H9 (cell line): Measurements from ENCODE around the gene TRIAP1. TPM values are rescaled to one million over a fixed set of nuclear protein-coding genes. Genes with fewer than 3 reads are reported as not detected.

Experiments
- DNase-seq: peaks from one replicate; pipeline ENCODE4 v3.0.0-alpha.2; 2017
- H2AFZ ChIP-seq: one replicate; pipeline ENCODE4 v1.6.1; 2013; ENCODE audit warnings: mild to moderate bottlenecking, low read length, control low read depth, moderate library complexity
- H2AK5ac ChIP-seq: 2 replicates; pipeline ENCODE4 v1.6.1; 2013; ENCODE audit warnings: low read length, control low read depth, mixed read lengths; ENCODE audit not compliant: insufficient read length
- H2BK120ac ChIP-seq: one replicate; pipeline ENCODE4 v1.6.1; 2013; ENCODE audit warnings: low read depth, mild to moderate bottlenecking, low read length, control low read depth, inconsistent platforms; ENCODE audit not compliant: poor library complexity, severe bottlenecking
- H2BK12ac ChIP-seq: 2 replicates; pipeline ENCODE4 v1.6.1; 2013; ENCODE audit warnings: low read length, control low read depth, mixed read lengths, low read depth; ENCODE audit not compliant: insufficient read length
- H2BK15ac ChIP-seq: 2 replicates; pipeline ENCODE4 v1.6.1; 2013; ENCODE audit warnings: low read depth, low read length, control low read depth
- H2BK20ac ChIP-seq: one replicate; pipeline ENCODE4 v1.6.1; 2013; ENCODE audit warnings: low read depth, mild to moderate bottlenecking, low read length, control low read depth, inconsistent platforms; ENCODE audit not compliant: poor library complexity, severe bottlenecking
- H2BK5ac ChIP-seq: 2 replicates; pipeline ENCODE4 v1.6.1; 2013; ENCODE audit warnings: low read length, control low read depth, mixed read lengths; ENCODE audit not compliant: insufficient read length
- H3K14ac ChIP-seq: 2 replicates; pipeline ENCODE4 v1.6.1; 2013; ENCODE audit warnings: low read length, control low read depth; ENCODE audit not compliant: insufficient read depth
- H3K18ac ChIP-seq: 2 replicates; pipeline ENCODE4 v1.6.1; 2013; ENCODE audit warnings: low read depth, mild to moderate bottlenecking, mixed read lengths, low read length, control low read depth; ENCODE audit not compliant: insufficient read length
- H3K23ac ChIP-seq: 2 replicates; pipeline ENCODE4 v1.6.1; 2013; ENCODE audit warnings: low read length, control low read depth, mixed read lengths, low read depth; ENCODE audit not compliant: insufficient read length
- H3K23me2 ChIP-seq: 2 replicates; pipeline ENCODE4 v1.6.1; 2013; ENCODE audit warnings: low read depth, mild to moderate bottlenecking, mixed read lengths, low read length, control low read depth; ENCODE audit not compliant: insufficient read length, poor library complexity, severe bottlenecking
- H3K27ac ChIP-seq: 2 replicates; pipeline ENCODE4 v1.5.1; 2013; ENCODE audit warnings: low read length, control low read depth, mixed read lengths, low read depth; ENCODE audit not compliant: insufficient read length
- H3K27me3 ChIP-seq: 2 replicates; pipeline ENCODE4 v1.6.1; 2013; ENCODE audit warnings: low read length, control low read depth, inconsistent platforms; ENCODE audit not compliant: insufficient read depth
- H3K4ac ChIP-seq: 2 replicates; pipeline ENCODE4 v1.6.1; 2013; ENCODE audit warnings: low read depth, mild to moderate bottlenecking, control low read depth, inconsistent platforms, low read length, moderate library complexity
- H3K4me1 ChIP-seq: 2 replicates; pipeline ENCODE4 v1.6.1; 2013; ENCODE audit warnings: low read length, control low read depth, inconsistent platforms; ENCODE audit not compliant: insufficient read depth
- H3K4me2 ChIP-seq: 2 replicates; pipeline ENCODE4 v1.6.1; 2013; ENCODE audit warnings: low read length, control low read depth, mixed read lengths; ENCODE audit not compliant: insufficient read length, insufficient read depth
- H3K56ac ChIP-seq: 2 replicates; pipeline ENCODE4 v1.6.1; 2013; ENCODE audit warnings: low read depth, mild to moderate bottlenecking, mixed read lengths, low read length, control low read depth; ENCODE audit not compliant: insufficient read length
- H3K79me1 ChIP-seq: 2 replicates; pipeline ENCODE4 v1.6.1; 2013; ENCODE audit warnings: low read depth, mild to moderate bottlenecking, moderate library complexity, low read length, control low read depth, inconsistent platforms; ENCODE audit not compliant: insufficient read depth, poor library complexity, severe bottlenecking
- H3K79me2 ChIP-seq: 2 replicates; pipeline ENCODE4 v1.6.1; 2013; ENCODE audit warnings: low read length, control low read depth, inconsistent platforms; ENCODE audit not compliant: insufficient read depth
- H3K9ac ChIP-seq: 2 replicates; pipeline ENCODE4 v1.6.1; 2013; ENCODE audit warnings: low read length, control low read depth, mixed read lengths; ENCODE audit not compliant: insufficient read length; ENCODE audit errors: extremely low read depth
- H3K9me3 ChIP-seq: one replicate; pipeline ENCODE4 v1.6.1; 2013; ENCODE audit warnings: low read depth, low read length, inconsistent platforms; ENCODE audit not compliant: control insufficient read depth
- H3T11ph ChIP-seq: one replicate; pipeline ENCODE4 v1.6.1; 2013; ENCODE audit warnings: mild to moderate bottlenecking, low read length, control low read depth, inconsistent platforms
- H4K20me1 ChIP-seq: one replicate; pipeline ENCODE4 v1.6.1; 2013; ENCODE audit not compliant: control insufficient read depth, insufficient read length, insufficient read depth
- H4K5ac ChIP-seq: 2 replicates; pipeline ENCODE4 v1.6.1; 2013; ENCODE audit warnings: low read depth, mild to moderate bottlenecking, mixed read lengths, low read length, control low read depth; ENCODE audit not compliant: insufficient read length
- H4K8ac ChIP-seq: replicated peaks from 2 replicates; pipeline ENCODE4 v1.6.1; 2013; ENCODE audit warnings: low read length, control low read depth, mixed read lengths, low read depth; ENCODE audit not compliant: insufficient read length
- H4K91ac ChIP-seq: 2 replicates; pipeline ENCODE4 v1.6.1; 2013; ENCODE audit warnings: low read depth, mild to moderate bottlenecking, moderate library complexity, mixed read lengths, low read length, control low read depth; ENCODE audit not compliant: insufficient read length
- H3K27ac Mint-ChIP-seq, 3 experiments: 2 replicates in 2 of 3; 3 replicates in 1 of 3; pipeline ENCODE4 v1.8.0; 2020 to 2021; ENCODE audit warnings: mixed read lengths in 3 of 3, mild to moderate bottlenecking in 1 of 3, moderate library complexity in 1 of 3
- H3K27me3 Mint-ChIP-seq: 2 replicates; pipeline ENCODE4 v1.8.0; 2021; ENCODE audit warnings: low read depth, mild to moderate bottlenecking, moderate library complexity, mixed read lengths
- H3K36me3 Mint-ChIP-seq, 3 experiments: 2 replicates in 2 of 3; 3 replicates in 1 of 3; pipeline ENCODE4 v1.8.0; 2020 to 2021; ENCODE audit warnings: low read depth in 3 of 3, mixed read lengths in 3 of 3; ENCODE audit not compliant: insufficient read depth in 1 of 3
- H3K4me1 Mint-ChIP-seq, 2 experiments: 2 replicates each; pipeline ENCODE4 v1.8.0; 2020; ENCODE audit warnings: mixed read lengths in 2 of 2
- H3K4me3 Mint-ChIP-seq, 2 experiments: 2 replicates in 1 of 2; 3 replicates in 1 of 2; pipeline ENCODE4 v1.8.0; 2020 to 2021; ENCODE audit warnings: mild to moderate bottlenecking in 2 of 2, mixed read lengths in 2 of 2, moderate library complexity in 1 of 2
- H3K9me3 Mint-ChIP-seq, 2 experiments: 2 replicates in 1 of 2; 3 replicates in 1 of 2; pipeline ENCODE4 v1.8.0; 2020; ENCODE audit warnings: mild to moderate bottlenecking in 2 of 2, mixed read lengths in 2 of 2, moderate library complexity in 1 of 2
- CTCF ChIP-seq: fragments of 200-600 bp; sonication (generic); conservative IDR thresholded peaks from 3 replicates; pipeline ENCODE4 v1.8.0; 2021; ENCODE audit warnings: antibody characterized with exemption, mild to moderate bottlenecking
- WGBS: extraction: QIAGEN DNeasy Blood & Tissue Kit; methylation state at CpG from one replicate; pipeline ENCODE4 v1.1.7; 2013; ENCODE audit warnings: missing lambda C conversion rate, low lambda C conversion rate, mixed read lengths; ENCODE audit not compliant: insufficient read length; ENCODE audit errors: extremely low coverage; 5-methylcytosine and 5-hydroxymethylcytosine counted together
- total RNA-seq: library from RNA; stranded (reverse); gene quantifications from 2 replicates; pipeline ENCODE4 v1.2.1, GENCODE V29; 2021

The TRIAP1 gene
- total RNA-seq, 1 experiment from 2014 or later: 70.4 TPM

DNA sequence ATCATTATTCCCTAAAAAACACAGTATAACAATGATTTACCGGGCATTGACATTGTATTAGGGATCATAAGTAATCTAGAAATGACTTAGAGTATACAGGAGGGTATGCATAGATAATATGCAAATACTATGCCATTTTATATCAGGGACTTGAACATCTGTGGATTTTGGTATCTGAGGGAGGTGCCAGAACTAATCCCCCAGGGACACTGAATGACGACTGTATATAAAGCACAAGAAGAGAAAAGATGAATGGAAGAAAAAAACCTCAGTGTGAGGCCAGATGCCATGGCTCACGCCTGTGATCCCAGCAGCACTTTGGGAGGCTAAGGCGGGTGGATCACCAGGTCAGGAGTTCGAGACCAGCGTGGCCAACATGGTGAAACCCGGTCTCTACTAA, 33.8 kb downstream of the TRIAP1 start:
- Histone ChIP-seq H3K9ac (no peak overlapping the region), H3K18ac (no peak overlapping the region), H2AFZ (no peak overlapping the region), H4K5ac (no peak overlapping the region), H3K23me2 (no peaks in the 10 kb centered on the region), H3K56ac (no peak overlapping the region), H3K27me3 (no peaks in the 10 kb centered on the region), H3K23ac (no peak overlapping the region), H3K4ac (no peak overlapping the region), H3T11ph (no peak overlapping the region), H3K4me2 (no peak overlapping the region), H3K4me1 (no peaks in the 10 kb centered on the region), H2BK5ac (no peak overlapping the region), H2BK15ac (no peak overlapping the region), H2AK5ac (no peak overlapping the region), H2BK20ac (no peak overlapping the region), H4K8ac (no peak overlapping the region), H4K91ac (no peak overlapping the region), H2BK120ac (no peak overlapping the region), H2BK12ac (no peak overlapping the region), H3K79me2 (no peaks in the 10 kb centered on the region), H4K20me1 (no peaks in the 10 kb centered on the region), H3K27ac (no peak overlapping the region), H3K9me3 (no peaks in the 10 kb centered on the region), H3K14ac (no peak overlapping the region), H3K79me1 (no peaks in the 10 kb centered on the region)
- Mint-ChIP-seq H3K9me3 (no peaks in the 10 kb centered on the region; a peak in 1 of 5 replicates), H3K4me1 (peaks cover 24 to 26% of the 10 kb centered on the region in 2 experiments), H3K4me3 (no peak overlapping the region), H3K36me3 (no peaks in the 10 kb centered on the region), H3K27ac (peak overlapping the region in 1 of 3 experiments; percentile 69; a peak in 1 of 7 replicates), H3K27me3 (peaks cover under 1% of the 10 kb centered on the region; the same call in 1 of the 2 replicates)
- WGBS: no CpG with 5 or more reads among the region's 7 CpGs
- DNase-seq: no peak
- TF ChIP-seq CTCF: no peak
